IMR-90 (cell line): ENCODE results near the gene CDH1. TPM values are rescaled to one million over a fixed set of nuclear protein-coding genes. Genes with fewer than 3 reads are reported as not detected.

Experiments
- ATAC-seq: fragments of 200-7000 bp; cut with Tn5 transposase; 2 replicates; pipeline ENCODE4 v1.9.1; 2020; ENCODE audit warnings: low read depth, mild to moderate bottlenecking, moderate library complexity
- BruUV-seq: library from RNA; stranded (reverse); fragments of 400-500 nt; replicated peaks from 2 replicates; lab custom pipeline; 2021; lab: Mats Ljungman, UMichigan
- CTCF ChIA-PET: fragments of 300-600 bp; formaldehyde crosslinking; extraction: SDS; loops from one replicate; lab custom pipeline; 2021; ENCODE audit warnings: antibody characterized with exemption; lab: Yijun Ruan, JAX
- POLR2A ChIA-PET: fragments of 300-600 bp; sonication (Branson Sonifier 250); formaldehyde crosslinking; loops from one replicate; lab custom pipeline; 2022; ENCODE audit warnings: antibody characterized with exemption; ENCODE audit not compliant: unreplicated experiment; lab: Charles Lee
- DNase-seq: peaks from one replicate; pipeline ENCODE4 v3.0.0; 2013
- H2AFZ ChIP-seq: replicated peaks from 2 replicates; pipeline ENCODE3; 2013; ENCODE audit warnings: low read length, mild to moderate bottlenecking; ENCODE audit not compliant: poor library complexity
- H2AK5ac ChIP-seq: 2 replicates; pipeline ENCODE4 v1.6.1; 2013; ENCODE audit warnings: low read depth, low read length, inconsistent platforms
- H2AK9ac ChIP-seq: replicated peaks from 2 replicates; pipeline ENCODE3; 2013; ENCODE audit warnings: mild to moderate bottlenecking, low read depth, low read length, moderate library complexity; ENCODE audit not compliant: poor library complexity
- H2BK120ac ChIP-seq: 2 replicates; pipeline ENCODE4 v1.6.1; 2013; ENCODE audit warnings: low read depth, low read length, inconsistent platforms
- H2BK15ac ChIP-seq: 3 replicates; pipeline ENCODE4 v1.6.1; 2013; ENCODE audit warnings: low read depth, low read length, inconsistent platforms
- H2BK20ac ChIP-seq: 2 replicates; pipeline ENCODE4 v1.6.1; 2013; ENCODE audit warnings: low read depth, mild to moderate bottlenecking, inconsistent platforms, low read length, moderate library complexity
- H2BK5ac ChIP-seq: 2 replicates; pipeline ENCODE4 v1.6.1; 2013; ENCODE audit warnings: mild to moderate bottlenecking, low read depth, low read length, inconsistent platforms; ENCODE audit not compliant: poor library complexity, severe bottlenecking
- H3K14ac ChIP-seq: replicated peaks from 2 replicates; pipeline ENCODE4 v1.6.1; 2013; ENCODE audit warnings: low read depth, low read length, inconsistent platforms
- H3K18ac ChIP-seq: 2 replicates; pipeline ENCODE4 v1.6.1; 2013; ENCODE audit warnings: low read depth, low read length, control low read depth
- H3K23ac ChIP-seq: 2 replicates; pipeline ENCODE4 v1.6.1; 2013; ENCODE audit warnings: low read depth, low read length, inconsistent platforms
- H3K27ac ChIP-seq: 2 replicates; pipeline ENCODE4 v1.5.1; 2013; ENCODE audit warnings: mild to moderate bottlenecking, control low read depth, low read length; ENCODE audit not compliant: insufficient read depth
- H3K27me3 ChIP-seq: 2 replicates; pipeline ENCODE4 v1.6.1; 2013; ENCODE audit warnings: low read length; ENCODE audit not compliant: control insufficient read depth, insufficient read depth
- H3K36me3 ChIP-seq: 2 replicates; pipeline ENCODE4 v1.6.1; 2013; ENCODE audit warnings: low read length, mixed read lengths; ENCODE audit not compliant: control insufficient read depth, insufficient read depth
- H3K4ac ChIP-seq: 2 replicates; pipeline ENCODE4 v1.6.1; 2013; ENCODE audit warnings: low read depth, low read length, inconsistent platforms
- H3K4me1 ChIP-seq: 2 replicates; pipeline ENCODE4 v1.6.1; 2013; ENCODE audit warnings: low read length, mixed read lengths; ENCODE audit not compliant: control insufficient read depth, insufficient read depth
- H3K4me2 ChIP-seq: 2 replicates; pipeline ENCODE4 v1.6.1; 2013; ENCODE audit warnings: low read depth, mild to moderate bottlenecking, control low read depth, low read length, moderate library complexity
- H3K4me3 ChIP-seq: 2 replicates; pipeline ENCODE4 v1.5.1; 2013; ENCODE audit warnings: low read depth, mild to moderate bottlenecking, control low read depth, low read length, moderate library complexity; ENCODE audit not compliant: insufficient read depth
- H3K56ac ChIP-seq: 2 replicates; pipeline ENCODE4 v1.6.1; 2013; ENCODE audit warnings: low read length, inconsistent platforms; ENCODE audit not compliant: insufficient read depth; ENCODE audit errors: extremely low read depth
- H3K79me1 ChIP-seq, 2 experiments: 2 replicates each; pipeline ENCODE4 v1.6.1; 2013; ENCODE audit warnings: low read length in 2 of 2, inconsistent platforms in 1 of 2, low read depth in 1 of 2
- H3K9ac ChIP-seq: 2 replicates; pipeline ENCODE4 v1.6.1; 2013; ENCODE audit warnings: low read depth, low read length, control low read depth
- H3K9me1 ChIP-seq: 2 replicates; pipeline ENCODE4 v1.6.1; 2013; ENCODE audit warnings: low read length, inconsistent platforms; ENCODE audit not compliant: insufficient read depth
- H3K9me3 ChIP-seq: 2 replicates; pipeline ENCODE4 v1.6.1; 2013; ENCODE audit warnings: low read length; ENCODE audit not compliant: control insufficient read depth, insufficient read depth
- H4K20me1 ChIP-seq: 2 replicates; pipeline ENCODE4 v1.6.1; 2013; ENCODE audit warnings: low read length, inconsistent platforms; ENCODE audit not compliant: insufficient read depth
- H4K5ac ChIP-seq: 2 replicates; pipeline ENCODE4 v1.6.1; 2013; ENCODE audit warnings: mild to moderate bottlenecking, low read depth, low read length, control low read depth
- H4K8ac ChIP-seq, 2 experiments: 2 replicates each; pipeline ENCODE4 v1.6.1; 2013; ENCODE audit warnings: low read depth in 2 of 2, low read length in 2 of 2, control low read depth in 1 of 2, inconsistent platforms in 1 of 2
- H4K91ac ChIP-seq: 2 replicates; pipeline ENCODE4 v1.6.1; 2013; ENCODE audit warnings: low read depth, low read length, inconsistent platforms; ENCODE audit not compliant: insufficient read depth
- BHLHE40 ChIP-seq: fragments of 150-350 bp; IDR thresholded peaks from 2 replicates; pipeline ENCODE4 v1.6.1; 2016; ENCODE audit warnings: mild to moderate bottlenecking, low read depth, low read length
- CTCF ChIP-seq: conservative IDR thresholded peaks from 2 replicates; pipeline ENCODE4 v1.5.1; 2012; ENCODE audit warnings: mild to moderate bottlenecking, low read depth, low read length, improper control_type of control experiment
- ELK1 ChIP-seq: fragments of 150-350 bp; IDR thresholded peaks from 2 replicates; pipeline ENCODE4 v1.6.1; 2016; ENCODE audit warnings: low read depth, mild to moderate bottlenecking, low read length, moderate library complexity, borderline replicate concordance
- FOS ChIP-seq: fragments of 150-350 bp; IDR thresholded peaks from 2 replicates; pipeline ENCODE4 v1.6.1; 2016; ENCODE audit warnings: low read depth, low read length
- MAFK ChIP-seq: IDR thresholded peaks from 2 replicates; pipeline ENCODE4 v1.6.1; 2012; ENCODE audit warnings: low read depth, low read length, improper control_type of control experiment
- MAZ ChIP-seq: IDR thresholded peaks from 2 replicates; pipeline ENCODE4 v1.6.1; 2012; ENCODE audit warnings: low read depth, mild to moderate bottlenecking, low read length, improper control_type of control experiment, moderate library complexity, borderline replicate concordance
- NFE2L2 ChIP-seq: fragments of 150-350 bp; IDR thresholded peaks from 2 replicates; pipeline ENCODE4 v1.6.1; 2016; ENCODE audit warnings: low read depth, mild to moderate bottlenecking, low read length
- POLR2A ChIP-seq: IDR thresholded peaks from 2 replicates; pipeline ENCODE4 v1.6.1; 2012; ENCODE audit warnings: mild to moderate bottlenecking, low read depth, low read length
- RCOR1 ChIP-seq: IDR thresholded peaks from 2 replicates; pipeline ENCODE4 v1.6.1; 2012; ENCODE audit warnings: mild to moderate bottlenecking, low read length, improper control_type of control experiment; ENCODE audit not compliant: insufficient replicate concordance
- RFX5 ChIP-seq: IDR thresholded peaks from 2 replicates; pipeline ENCODE4 v1.8.0; 2012; ENCODE audit warnings: low read depth, mild to moderate bottlenecking, low read length, moderate library complexity
- SMC3 ChIP-seq: fragments of 150-350 bp; IDR thresholded peaks from 2 replicates; pipeline ENCODE4 v1.6.1; 2016; ENCODE audit warnings: low read depth, mild to moderate bottlenecking, antibody characterized with exemption, low read length, moderate library complexity
- USF2 ChIP-seq: fragments of 150-350 bp; IDR thresholded peaks from 2 replicates; pipeline ENCODE4 v1.6.1; 2017; ENCODE audit warnings: mild to moderate bottlenecking, antibody characterized with exemption, low read length, low read depth
- WGBS, 2 experiments: methylation state at CpG; one replicate each; pipeline versions ENCODE4 v1.1.5 to v1.1.7; 2013; ENCODE audit warnings: missing lambda C conversion rate in 2 of 2; ENCODE audit not compliant: insufficient read length in 1 of 2; ENCODE audit errors: extremely low coverage in 2 of 2; 5-methylcytosine and 5-hydroxymethylcytosine counted together
- dilution Hi-C: fragments of 300-500 bp; cut with HindIII; formaldehyde crosslinking; loops from one replicate; pipeline ENCODE4 v1.14.3; 2018; ENCODE audit warnings: low sequenced_read_pairs; ENCODE audit not compliant: unreplicated experiment
- in situ Hi-C: fragments of 300-500 bp; cut with MboI; formaldehyde crosslinking; loops from 3 replicates; pipeline ENCODE4 v1.14.3; 2019; ENCODE audit warnings: low sequenced_read_pairs, inconsistent platforms, mixed read lengths
- intact Hi-C: fragments of 100-400 bp; cut with micrococcal nuclease; formaldehyde crosslinking; loops from 2 replicates; pipeline ENCODE4 v1.10.0; 2022
- polyA plus RNA-seq, 3 experiments: library from polyadenylated mRNA; depleted of rRNA; stranded (reverse); fragments of >200 nt; gene quantifications; 2 replicates each; pipeline ENCODE4 v1.2.3, GENCODE V29; 2012; ENCODE audit warnings: low replicate concordance in 1 of 3
- total RNA-seq: library from RNA; depleted of rRNA; stranded (reverse); fragments of >200 nt; gene quantifications from 2 replicates; pipeline ENCODE4 v1.2.3, GENCODE V29; 2012

CDH1 gene
- total and polyA plus RNA-seq, 2 of the 4 experiments (the other 2 are of a cell fraction) = under 0.01 TPM; not detected in 1

GRCh38 chr16:68724797-68725196 is 12.3 kb upstream of the CDH1 start:
- H3K79me1 ChIP-seq = no peaks in the 10 kb centered on the region
- DNase-seq (no peak), ATAC-seq (no peak)
- no peak overlapping the region for H3K56ac ChIP-seq
- no peak overlapping the region for H2BK15ac ChIP-seq
- H2AFZ ChIP-seq = no peak overlapping the region
- no peak overlapping the region for H3K27ac ChIP-seq
- no TSS peak for BruUV-seq
- no peak overlapping the region for H4K91ac ChIP-seq
- no peak overlapping the region for H3K23ac ChIP-seq
- intact Hi-C loops = no loop called here
- no peak overlapping the region for H3K18ac ChIP-seq
- no peak overlapping the region for H3K9ac ChIP-seq
- no peaks in the 10 kb centered on the region for H4K20me1 ChIP-seq
- no peak overlapping the region for H3K4ac ChIP-seq
- ChIA-PET CTCF (no interaction called here), POLR2A (no interaction called here)
- H3K9me3 ChIP-seq = no peaks in the 10 kb centered on the region
- no peak overlapping the region for H4K5ac ChIP-seq
- H2AK9ac ChIP-seq = no peak overlapping the region
- H3K4me2 ChIP-seq = no peak overlapping the region
- H2AK5ac ChIP-seq = no peak overlapping the region
- no peak overlapping the region for H4K8ac ChIP-seq
- no peak overlapping the region for H3K14ac ChIP-seq
- TF ChIP-seq ELK1 (no peak), NFE2L2 (no peak), BHLHE40 (no peak), RFX5 (no peak), USF2 (no peak), CTCF (no peak), POLR2A (no peak), RCOR1 (no peak), MAZ (no peak), MAFK (no peak), FOS (no peak), SMC3 (no peak)
- no peak overlapping the region for H2BK120ac ChIP-seq
- dilution Hi-C loops = no loop called here
- H3K36me3 ChIP-seq = no peaks in the 10 kb centered on the region
- H3K4me3 ChIP-seq = no peak overlapping the region
- no peak overlapping the region for H2BK20ac ChIP-seq
- no peak overlapping the region for H2BK5ac ChIP-seq
- no peaks in the 10 kb centered on the region for H3K9me1 ChIP-seq
- in situ Hi-C loops = no loop called here
- WGBS, 2 experiments = 38% methylated on average over 1 of the region's 3 CpGs; no CpG with 5 or more reads in 1 of the 2 experiments
- H3K4me1 ChIP-seq = no peaks in the 10 kb centered on the region
- 0 out of 2 replicates have a peak, but pooled peaks cover 2% of the 10 kb centered on the region for H3K27me3 ChIP-seq
